ENCODE results near the gene NUFIP2. TPM values are rescaled to one million over a fixed set of nuclear protein-coding genes. Genes with fewer than 3 reads are reported as not detected.

Gene NUFIP2
- total and polyA plus RNA-seq, 2 donors (not counting 1 experiment from before 2014, with no cell fraction given): 9.6 to 83.5 TPM

- H3K9me3 ChIP-seq (ENCODE audit: control extremely low read depth in 1 of 3, control insufficient read depth in 2 of 3, insufficient read depth in 1 of 3, low read length in 2 of 3): no peaks in the 10 kb centered on the region
- Mint-ChIP-seq H3K9me3 (ENCODE audit: insufficient read depth) (no peaks in the 10 kb centered on the region), H3K27me3 (no peaks in the 10 kb centered on the region), H3K27ac (no peak overlapping the region), H3K4me3 (no peak overlapping the region), H3K4me1 (peaks cover 14% of the 10 kb centered on the region)
- 86% methylated on average over 5 of the region's 5 CpGs for WGBS (ENCODE audit: insufficient coverage)
- no peak for DNase-seq
- no peak for ATAC-seq (ENCODE audit: low read depth)
- H3K36me3 ChIP-seq (replicated peaks in 1 of 2; ENCODE audit: control extremely low read depth in 1 of 2, control insufficient read depth in 1 of 2, extremely low read depth in 1 of 2, insufficient read depth in 2 of 2, low read length in 1 of 2): peaks cover 0 to 5% of the 10 kb centered on the region in 2 experiments
- ChIA-PET CTCF (interaction anchor here (0.6 kb wide), 1 partner anchor 101 kb away, joined by 4 read pairs; no protein-coding TSS in a partner anchor), POLR2A (no interaction called here)
- intact Hi-C loops (cut with micrococcal nuclease): no loop called here
- no peaks in the 10 kb centered on the region for H3K79me2 ChIP-seq (ENCODE audit: control insufficient read depth, insufficient read depth, low read length)
- TF ChIP-seq, protein P1, sequence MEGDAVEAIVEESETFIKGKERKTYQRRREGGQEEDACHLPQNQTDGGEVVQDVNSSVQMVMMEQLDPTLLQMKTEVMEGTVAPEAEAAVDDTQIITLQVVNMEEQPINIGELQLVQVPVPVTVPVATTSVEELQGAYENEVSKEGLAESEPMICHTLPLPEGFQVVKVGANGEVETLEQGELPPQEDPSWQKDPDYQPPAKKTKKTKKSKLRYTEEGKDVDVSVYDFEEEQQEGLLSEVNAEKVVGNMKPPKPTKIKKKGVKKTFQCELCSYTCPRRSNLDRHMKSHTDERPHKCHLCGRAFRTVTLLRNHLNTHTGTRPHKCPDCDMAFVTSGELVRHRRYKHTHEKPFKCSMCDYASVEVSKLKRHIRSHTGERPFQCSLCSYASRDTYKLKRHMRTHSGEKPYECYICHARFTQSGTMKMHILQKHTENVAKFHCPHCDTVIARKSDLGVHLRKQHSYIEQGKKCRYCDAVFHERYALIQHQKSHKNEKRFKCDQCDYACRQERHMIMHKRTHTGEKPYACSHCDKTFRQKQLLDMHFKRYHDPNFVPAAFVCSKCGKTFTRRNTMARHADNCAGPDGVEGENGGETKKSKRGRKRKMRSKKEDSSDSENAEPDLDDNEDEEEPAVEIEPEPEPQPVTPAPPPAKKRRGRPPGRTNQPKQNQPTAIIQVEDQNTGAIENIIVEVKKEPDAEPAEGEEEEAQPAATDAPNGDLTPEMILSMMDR (IDR thresholded peaks at IDR 0.05): no peak
- TF ChIP-seq EZH2 (IDR thresholded peaks at IDR 0.05; ENCODE audit: borderline replicate concordance, insufficient read depth, low read depth, low read length, poor library complexity, severe bottlenecking): no peak
- H3K9ac ChIP-seq (ENCODE audit: low read length): no peak overlapping the region
- no peak overlapping the region for H3K4me3 ChIP-seq (ENCODE audit: control extremely low read depth in 1 of 5, extremely low read depth in 1 of 5, insufficient read depth in 1 of 5, low read depth in 2 of 5, low read length in 4 of 5)
- H3K27ac ChIP-seq (ENCODE audit: low read length in 2 of 2): no peak overlapping the region
- peaks cover 0 to 11% of the 10 kb centered on the region in 2 donors for H3K4me1 ChIP-seq (ENCODE audit: control insufficient read depth in 2 of 2, insufficient read depth in 2 of 2, low read length in 2 of 2)
- H3K4me2 ChIP-seq (replicated peaks; ENCODE audit: low read depth, low read length, poor library complexity, severe bottlenecking): no peak overlapping the region
- no peaks in the 10 kb centered on the region for H3K27me3 ChIP-seq (replicated peaks in 1 of 4; ENCODE audit: control extremely low read depth in 1 of 4, control insufficient read depth in 3 of 4, insufficient read depth in 4 of 4, low read length in 3 of 4)
- H4K20me1 ChIP-seq (ENCODE audit: control insufficient read depth, insufficient read depth, low read length, poor library complexity, severe bottlenecking): no peaks in the 10 kb centered on the region
- no peak overlapping the region for H2AFZ ChIP-seq (ENCODE audit: insufficient read depth, low read depth, low read length, poor library complexity, severe bottlenecking)
Measured at GRCh38 chr17:29248845-29249244, 45.1 kb downstream of the NUFIP2 start.

DNA sequence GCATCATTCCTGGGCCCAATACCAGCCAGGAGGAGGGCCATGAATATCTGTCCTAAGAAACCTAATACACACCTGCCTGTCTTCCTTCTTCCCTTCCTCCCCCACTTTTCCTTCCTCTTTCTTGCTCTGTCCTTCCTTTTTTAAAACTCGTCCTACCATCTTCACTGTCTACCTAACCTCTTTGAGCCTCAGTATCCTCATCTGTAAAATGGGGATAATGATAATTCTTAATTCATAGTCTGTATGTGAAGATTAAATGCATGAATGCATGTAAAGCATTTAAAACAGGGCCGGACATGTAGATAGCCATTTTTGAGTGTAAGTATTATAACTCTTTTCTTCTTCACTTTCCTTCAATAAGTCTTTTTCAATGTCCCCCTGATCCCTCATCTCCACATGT lies 46.7 kb downstream of the NUFIP2 start:
- Histone ChIP-seq H3K4me1 (ENCODE audit: control insufficient read depth in 2 of 2, insufficient read depth in 2 of 2, low read length in 2 of 2) (peaks cover 0 to 11% of the 10 kb centered on the region in 2 donors), H3K79me2 (ENCODE audit: control insufficient read depth, insufficient read depth, low read length) (no peaks in the 10 kb centered on the region), H3K4me3 (ENCODE audit: control extremely low read depth in 1 of 5, extremely low read depth in 1 of 5, insufficient read depth in 1 of 5, low read depth in 2 of 5, low read length in 4 of 5) (no peak overlapping the region), H2AFZ (ENCODE audit: insufficient read depth, low read depth, low read length, poor library complexity, severe bottlenecking) (no peak overlapping the region), H3K27ac (ENCODE audit: low read length in 2 of 2) (no peak overlapping the region), H3K4me2 (replicated peaks; ENCODE audit: low read depth, low read length, poor library complexity, severe bottlenecking) (no peak overlapping the region), H3K27me3 (replicated peaks in 1 of 4; ENCODE audit: control extremely low read depth in 1 of 4, control insufficient read depth in 3 of 4, insufficient read depth in 4 of 4, low read length in 3 of 4) (no peaks in the 10 kb centered on the region), H3K36me3 (replicated peaks in 1 of 2; ENCODE audit: control extremely low read depth in 1 of 2, control insufficient read depth in 1 of 2, extremely low read depth in 1 of 2, insufficient read depth in 2 of 2, low read length in 1 of 2) (peaks cover 0 to 3% of the 10 kb centered on the region in 2 experiments), H3K9me3 (ENCODE audit: control extremely low read depth in 1 of 3, control insufficient read depth in 2 of 3, insufficient read depth in 1 of 3, low read length in 2 of 3) (no peaks in the 10 kb centered on the region), H4K20me1 (ENCODE audit: control insufficient read depth, insufficient read depth, low read length, poor library complexity, severe bottlenecking) (no peaks in the 10 kb centered on the region), H3K9ac (ENCODE audit: low read length) (no peak overlapping the region)
- ChIA-PET POLR2A (no interaction called here), CTCF (no interaction called here)
- WGBS (ENCODE audit: insufficient coverage): no CpG with 5 or more reads among the region's 2 CpGs
- DNase-seq: no peak
- Mint-ChIP-seq H3K4me1 (peaks cover 9% of the 10 kb centered on the region), H3K27me3 (no peaks in the 10 kb centered on the region), H3K4me3 (no peak overlapping the region), H3K9me3 (ENCODE audit: insufficient read depth) (no peaks in the 10 kb centered on the region), H3K27ac (no peak overlapping the region)
- intact Hi-C loops (cut with micrococcal nuclease): no loop called here
- no peak for ATAC-seq (ENCODE audit: low read depth)
- TF ChIP-seq EZH2 (IDR thresholded peaks at IDR 0.05; ENCODE audit: borderline replicate concordance, insufficient read depth, low read depth, low read length, poor library complexity, severe bottlenecking): no peak
- TF ChIP-seq, protein P1 (IDR thresholded peaks at IDR 0.05): no peak
